ENCODE measurements around the gene CATSPERD. TPM values are rescaled to one million over a fixed set of nuclear protein-coding genes. Genes with fewer than 3 reads are reported as not detected.

The CATSPERD gene
- total RNA-seq, 1 experiment from 2014 or later: not detected

- no peaks in the 10 kb centered on the region for H3K9me2 ChIP-seq (replicated peaks; ENCODE audit: low read length)
- peaks cover 37% of the 10 kb centered on the region for H3K36me3 ChIP-seq (ENCODE audit: low read depth, low read length)
- no peaks in the 10 kb centered on the region for H3K9me3 ChIP-seq (ENCODE audit: low read length)
- peak within 1 kb of the TSS; percentile 96 for H3K9ac ChIP-seq (ENCODE audit: low read length)
- TSS peak; percentile 89 for BruUV-seq (replicated peaks)
- peak within 1 kb of the TSS; percentile 86 for H3K4me2 ChIP-seq (ENCODE audit: low read length)
- TF ChIP-seq EZH2phosphoT487 (IDR thresholded peaks at IDR 0.05; ENCODE audit: borderline replicate concordance, low read length) (no peak), CTCF (conservative IDR thresholded peaks at IDR 0.05; ENCODE audit: low read depth, low read length) (no peak), EZH2 (IDR thresholded peaks at IDR 0.05; ENCODE audit: low read length, unreplicated experiment) (no peak)
- 0 out of 2 replicates have a peak, but pooled peaks cover 4% of the 10 kb centered on the region for H4K20me1 ChIP-seq (ENCODE audit: low read length)
- H3K4me3 ChIP-seq (ENCODE audit: low read length): peak within 1 kb of the TSS; percentile 78
- POLR2A ChIA-PET (ENCODE audit: unreplicated experiment): no interaction called here
- CTCF ChIA-PET: no interaction called here
- intact Hi-C loops (cut with micrococcal nuclease): loop anchor here (1.0 to 10.0 kb wide), 2 partner anchors 71 to 106 kb away; partner anchors contain the start of genes CATSPERD, HSD11B1L, LONP1 and MICOS13
- no peaks in the 10 kb centered on the region for H3F3A ChIP-seq (ENCODE audit: low read length, unreplicated experiment)
- H3K27me3 ChIP-seq (ENCODE audit: low read length): no peaks in the 10 kb centered on the region
- H2AFZ ChIP-seq (ENCODE audit: low read length): peak within 1 kb of the TSS; percentile 82
- ATAC-seq (peak; percentile 95), DNase-seq (peak; percentile 99)
- H3K4me1 ChIP-seq (ENCODE audit: insufficient read depth, low read length): peaks cover 8% of the 10 kb centered on the region
- peak within 1 kb of the TSS; percentile 91 for H3K27ac ChIP-seq (ENCODE audit: low read length)
- peaks cover 15% of the 10 kb centered on the region for H3K79me2 ChIP-seq (ENCODE audit: low read length)
These were observed 70.4 kb downstream of the CATSPERD start, which contains the start of gene DUS3L for GRCh38 chr19:5790559-5791520. TSS of gene DUS3L (minus strand) at chr19:5791163. CDS start at chr19:5791141, 22 bp downstream.

- ChIA-PET POLR2A (ENCODE audit: unreplicated experiment) (no interaction called here), CTCF (no interaction called here)
- Histone ChIP-seq H3K9ac (ENCODE audit: low read length) (no peak overlapping the region), H3K27ac (ENCODE audit: low read length) (no peak overlapping the region), H4K20me1 (ENCODE audit: low read length) (0 out of 2 replicates have a peak, but pooled peaks cover 4% of the 10 kb centered on the region), H3K9me3 (ENCODE audit: low read length) (no peaks in the 10 kb centered on the region), H3F3A (ENCODE audit: low read length, unreplicated experiment) (no peaks in the 10 kb centered on the region), H2AFZ (ENCODE audit: low read length) (no peak overlapping the region), H3K9me2 (replicated peaks; ENCODE audit: low read length) (no peaks in the 10 kb centered on the region), H3K36me3 (ENCODE audit: low read depth, low read length) (peaks cover 27% of the 10 kb centered on the region), H3K4me3 (ENCODE audit: low read length) (no peak overlapping the region), H3K27me3 (ENCODE audit: low read length) (no peaks in the 10 kb centered on the region), H3K79me2 (ENCODE audit: low read length) (peaks cover 15% of the 10 kb centered on the region), H3K4me1 (ENCODE audit: insufficient read depth, low read length) (peaks cover 8% of the 10 kb centered on the region), H3K4me2 (ENCODE audit: low read length) (no peak overlapping the region)
- ATAC-seq (no peak), DNase-seq (no peak)
- no peak for TF ChIP-seq EZH2 (IDR thresholded peaks at IDR 0.05; ENCODE audit: low read length, unreplicated experiment)
- no peak for TF ChIP-seq CTCF (conservative IDR thresholded peaks at IDR 0.05; ENCODE audit: low read depth, low read length)
- TF ChIP-seq EZH2phosphoT487 (IDR thresholded peaks at IDR 0.05; ENCODE audit: borderline replicate concordance, low read length): no peak
- BruUV-seq (replicated peaks): no TSS peak
- intact Hi-C loops (cut with micrococcal nuclease): loop anchor here (10.0 kb wide), 1 partner anchor 107 kb away; the partner anchor contains the start of genes HSD11B1L and MICOS13
These were observed 71.8 kb downstream of the CATSPERD start for GRCh38 chr19:5792224-5792623.
